Stomach smooth muscle (tissue), 2 donors: ENCODE results near the gene ATE1.

Source experiments
- H3K27ac ChIP-seq: one replicate; pipeline ENCODE4 v1.7.0; 2013; ENCODE audit warnings: mild to moderate bottlenecking, low read length, inconsistent platforms
- H3K27me3 ChIP-seq, 2 donors: one replicate each; pipeline ENCODE4 v1.7.0; 2013; ENCODE audit warnings: low read length in 2 of 2; ENCODE audit not compliant: insufficient read depth in 2 of 2, control insufficient read depth in 1 of 2
- H3K36me3 ChIP-seq, 2 donors: one replicate each; pipeline ENCODE4 v1.7.0; 2013; ENCODE audit warnings: low read length in 2 of 2; ENCODE audit not compliant: control insufficient read depth in 2 of 2, insufficient read depth in 2 of 2
- H3K4me1 ChIP-seq: one replicate; pipeline ENCODE4 v1.7.0; 2013; ENCODE audit warnings: low read length; ENCODE audit not compliant: control insufficient read depth, insufficient read depth
- H3K4me3 ChIP-seq, 2 donors: one replicate each; pipeline ENCODE4 v1.7.0; 2013; ENCODE audit warnings: low read length in 2 of 2
- H3K9ac ChIP-seq, 2 donors: one replicate each; pipeline ENCODE4 v1.7.0; 2013; ENCODE audit warnings: low read length in 2 of 2, mild to moderate bottlenecking in 1 of 2
- H3K9me3 ChIP-seq, 2 donors: one replicate each; pipeline ENCODE4 v1.7.0; 2013; ENCODE audit warnings: low read length in 2 of 2; ENCODE audit not compliant: control insufficient read depth in 2 of 2
- donor health status: healthy.
- donor health status: Pancreatic carcinoma.

Gene ATE1

GRCh38 chr10:121818599-121818998 is 109.2 kb downstream of the ATE1 start:
- Histone ChIP-seq H3K9me3 (no peaks in the 10 kb centered on the region), H3K4me3 (no peak overlapping the region), H3K9ac (no peak overlapping the region), H3K27me3 (no peaks in the 10 kb centered on the region), H3K27ac (no peak overlapping the region), H3K4me1 (no peaks in the 10 kb centered on the region), H3K36me3 (peaks cover 3% of the 10 kb centered on the region in 2 donors)

- no peaks in the 10 kb centered on the region for H3K9me3 ChIP-seq
- no peak overlapping the region for H3K27ac ChIP-seq
- no peak overlapping the region for H3K9ac ChIP-seq
- no peak overlapping the region for H3K4me3 ChIP-seq
- H3K4me1 ChIP-seq: no peaks in the 10 kb centered on the region
- H3K27me3 ChIP-seq: no peaks in the 10 kb centered on the region
- peaks cover 0 to 3% of the 10 kb centered on the region in 2 donors for H3K36me3 ChIP-seq
These were observed 111.6 kb downstream of the ATE1 start for GRCh38 chr10:121816197-121816596.

- Histone ChIP-seq H3K36me3 (peaks cover 0 to 3% of the 10 kb centered on the region in 2 donors), H3K9me3 (no peaks in the 10 kb centered on the region), H3K4me3 (no peak overlapping the region), H3K27ac (no peak overlapping the region), H3K27me3 (no peaks in the 10 kb centered on the region), H3K9ac (no peak overlapping the region), H3K4me1 (no peaks in the 10 kb centered on the region)
These were observed 114.0 kb downstream of the ATE1 start for GRCh38 chr10:121813857-121814256.

- no peaks in the 10 kb centered on the region for H3K9me3 ChIP-seq
- no peaks in the 10 kb centered on the region for H3K27me3 ChIP-seq
- peaks cover 0 to 3% of the 10 kb centered on the region in 2 donors for H3K36me3 ChIP-seq
- no peaks in the 10 kb centered on the region for H3K4me1 ChIP-seq
- H3K4me3 ChIP-seq: no peak overlapping the region
- H3K27ac ChIP-seq: no peak overlapping the region
- H3K9ac ChIP-seq: no peak overlapping the region
These were observed 114.5 kb downstream of the ATE1 start for GRCh38 chr10:121813211-121813815.

GRCh38 chr10:121812031-121812430 is 115.8 kb downstream of the ATE1 start:
- Histone ChIP-seq H3K36me3 (peaks cover 0 to 3% of the 10 kb centered on the region in 2 donors), H3K9ac (no peak overlapping the region), H3K4me3 (no peak overlapping the region), H3K27me3 (no peaks in the 10 kb centered on the region), H3K27ac (no peak overlapping the region), H3K4me1 (no peaks in the 10 kb centered on the region), H3K9me3 (no peaks in the 10 kb centered on the region)

GRCh38 chr10:121811386-121811785 is 116.4 kb downstream of the ATE1 start:
- Histone ChIP-seq H3K9ac (no peak overlapping the region), H3K4me1 (no peaks in the 10 kb centered on the region), H3K4me3 (no peak overlapping the region), H3K9me3 (no peaks in the 10 kb centered on the region), H3K27ac (no peak overlapping the region), H3K27me3 (no peaks in the 10 kb centered on the region), H3K36me3 (peaks cover under 1 to 3% of the 10 kb centered on the region in 2 donors)

GRCh38 chr10:121808835-121809234 is 119.0 kb downstream of the ATE1 start:
- peaks cover 0 to 2% of the 10 kb centered on the region in 2 donors for H3K36me3 ChIP-seq
- no peaks in the 10 kb centered on the region for H3K9me3 ChIP-seq
- no peaks in the 10 kb centered on the region for H3K4me1 ChIP-seq
- no peak overlapping the region for H3K9ac ChIP-seq
- no peak overlapping the region for H3K4me3 ChIP-seq
- no peaks in the 10 kb centered on the region for H3K27me3 ChIP-seq
- no peak overlapping the region for H3K27ac ChIP-seq

GRCh38 chr10:121804460-121804859 is 123.4 kb downstream of the ATE1 start:
- H3K4me1 ChIP-seq: no peaks in the 10 kb centered on the region
- no peak overlapping the region for H3K4me3 ChIP-seq
- H3K27me3 ChIP-seq: no peaks in the 10 kb centered on the region
- no peak overlapping the region for H3K9ac ChIP-seq
- no peaks in the 10 kb centered on the region for H3K9me3 ChIP-seq
- peaks cover 0 to 2% of the 10 kb centered on the region in 2 donors for H3K36me3 ChIP-seq
- no peak overlapping the region for H3K27ac ChIP-seq

GRCh38 chr10:121803611-121804010 is 124.2 kb downstream of the ATE1 start:
- Histone ChIP-seq H3K4me3 (no peak overlapping the region), H3K27ac (no peak overlapping the region), H3K36me3 (peaks cover 0 to 2% of the 10 kb centered on the region in 2 donors), H3K27me3 (no peaks in the 10 kb centered on the region), H3K9me3 (no peaks in the 10 kb centered on the region), H3K4me1 (no peaks in the 10 kb centered on the region), H3K9ac (no peak overlapping the region)

- H3K27me3 ChIP-seq: no peaks in the 10 kb centered on the region
- H3K36me3 ChIP-seq: no peaks in the 10 kb centered on the region
- no peaks in the 10 kb centered on the region for H3K9me3 ChIP-seq
- no peaks in the 10 kb centered on the region for H3K4me1 ChIP-seq
- H3K9ac ChIP-seq: no peak overlapping the region
- H3K27ac ChIP-seq: no peak overlapping the region
- H3K4me3 ChIP-seq: no peak overlapping the region
These were observed 127.0 kb downstream of the ATE1 start for GRCh38 chr10:121800831-121801230.

GRCh38 chr10:121800146-121800545 is 127.7 kb downstream of the ATE1 start:
- no peaks in the 10 kb centered on the region for H3K4me1 ChIP-seq
- H3K4me3 ChIP-seq: no peak overlapping the region
- no peaks in the 10 kb centered on the region for H3K9me3 ChIP-seq
- H3K27ac ChIP-seq: no peak overlapping the region
- H3K36me3 ChIP-seq: no peaks in the 10 kb centered on the region
- no peaks in the 10 kb centered on the region for H3K27me3 ChIP-seq
- H3K9ac ChIP-seq: no peak overlapping the region
